ENCODE results near the gene ZNF778. TPM values are rescaled to one million over a fixed set of nuclear protein-coding genes. Genes with fewer than 3 reads are reported as not detected.
"Not testable (repeated sequence)": the region's sequence is repeated elsewhere in the genome, so short reads cannot be mapped to it uniquely, and the experiment has no call there.

Gene ZNF778
- total and polyA plus RNA-seq, 5 donors = 1.6 to 9.0 (median 7.0) TPM

DNA sequence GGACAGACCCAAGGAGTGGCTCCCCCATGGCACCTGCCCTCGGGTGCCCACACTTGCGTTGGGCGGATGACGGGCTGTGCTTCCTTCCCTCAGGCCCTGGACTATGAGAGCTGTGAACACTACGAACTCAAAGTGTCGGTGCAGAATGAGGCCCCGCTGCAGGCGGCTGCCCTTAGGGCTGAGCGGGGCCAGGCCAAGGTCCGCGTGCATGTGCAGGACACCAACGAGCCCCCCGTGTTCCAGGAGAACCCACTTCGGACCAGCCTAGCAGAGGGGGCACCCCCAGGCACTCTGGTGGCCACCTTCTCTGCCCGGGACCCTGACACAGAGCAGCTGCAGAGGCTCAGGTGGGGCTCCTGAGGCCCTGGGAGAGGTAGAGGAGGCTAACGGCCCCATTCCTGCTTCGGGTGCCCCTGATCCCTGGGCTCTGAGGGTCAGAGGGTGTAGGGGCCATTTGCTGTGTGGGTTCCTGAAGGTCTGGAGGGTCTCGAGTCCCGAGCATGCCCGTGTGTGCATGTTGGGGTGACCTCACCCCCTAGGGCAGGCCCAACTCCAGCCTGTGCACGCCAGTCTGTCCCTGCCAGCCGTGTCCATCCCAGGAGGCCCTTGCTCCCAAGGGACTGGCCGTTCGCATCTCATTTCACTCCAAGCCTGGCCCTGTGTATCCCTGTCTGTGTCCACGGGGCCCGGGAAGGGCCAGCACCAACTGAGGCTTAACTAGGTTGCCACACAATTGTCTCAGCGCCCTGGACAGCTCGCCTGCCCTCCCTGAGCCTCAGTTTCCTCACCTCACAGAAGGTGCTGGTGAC, 27.1 kb upstream of the ZNF778 start:
- Histone ChIP-seq H3K4me1 (ENCODE audit: control insufficient read depth, insufficient read depth, low read length) (no peaks in the 10 kb centered on the region), H3K27ac (ENCODE audit: low read length) (no peak overlapping the region), H3K9me3 (ENCODE audit: control insufficient read depth, low read length) (no peaks in the 10 kb centered on the region), H3K4me3 (ENCODE audit: low read length) (no peak overlapping the region), H3K27me3 (ENCODE audit: control insufficient read depth, insufficient read depth) (no peaks in the 10 kb centered on the region)
- 64% methylated on average over 28 of the region's 28 CpGs for WGBS
- ATAC-seq (no peak), DNase-seq (peak in 2 of 3 donors; percentile 28 to 43)
- intact Hi-C loops (cut with DNase I) = no loop called here

GRCh38 chr16:89191033-89191900, 26.2 kb upstream of the ZNF778 start:
- Histone ChIP-seq H3K9me3 (ENCODE audit: control insufficient read depth, low read length) (no peaks in the 10 kb centered on the region), H3K27me3 (ENCODE audit: control insufficient read depth, insufficient read depth) (no peaks in the 10 kb centered on the region), H3K4me1 (ENCODE audit: control insufficient read depth, insufficient read depth, low read length) (no peaks in the 10 kb centered on the region), H3K4me3 (ENCODE audit: low read length) (no peak overlapping the region), H3K27ac (ENCODE audit: low read length) (no peak overlapping the region)
- intact Hi-C loops (cut with DNase I) = no loop called here
- 53% methylated on average over 44 of the region's 44 CpGs for WGBS
- peak; percentile 2 to 7 for ATAC-seq
- DNase-seq = peak; percentile 18 to 63 (median 58)

GRCh38 chr16:89191901-89192185, 25.7 kb upstream of the ZNF778 start:
- no peaks in the 10 kb centered on the region for H3K9me3 ChIP-seq (ENCODE audit: control insufficient read depth, low read length)
- DNase-seq = no peak
- WGBS = 6% methylated on average over 19 of the region's 19 CpGs
- ATAC-seq = peak; percentile 1 to 6
- H3K27ac ChIP-seq (ENCODE audit: low read length) = no peak overlapping the region
- H3K4me3 ChIP-seq (ENCODE audit: low read length) = peak overlapping the region; percentile 15
- no peaks in the 10 kb centered on the region for H3K27me3 ChIP-seq (ENCODE audit: control insufficient read depth, insufficient read depth)
- H3K4me1 ChIP-seq (ENCODE audit: control insufficient read depth, insufficient read depth, low read length) = no peaks in the 10 kb centered on the region
- intact Hi-C loops (cut with DNase I) = no loop called here

GRCh38 chr16:89192186-89192955, 25.1 kb upstream of the ZNF778 start:
- H3K27me3 ChIP-seq (ENCODE audit: control insufficient read depth, insufficient read depth); H3K9me3 ChIP-seq (ENCODE audit: control insufficient read depth, low read length); H3K27ac ChIP-seq (ENCODE audit: low read length); intact Hi-C loops (cut with DNase I); H3K4me1 ChIP-seq (ENCODE audit: control insufficient read depth, insufficient read depth, low read length): not testable (repeated sequence)
- peak overlapping the region; percentile 15 for H3K4me3 ChIP-seq (ENCODE audit: low read length)
- peak; percentile 78 to 93 (median 83) for DNase-seq
- WGBS = 3% methylated on average over 63 of the region's 63 CpGs
- ATAC-seq = peak; percentile 35 to 58

DNA sequence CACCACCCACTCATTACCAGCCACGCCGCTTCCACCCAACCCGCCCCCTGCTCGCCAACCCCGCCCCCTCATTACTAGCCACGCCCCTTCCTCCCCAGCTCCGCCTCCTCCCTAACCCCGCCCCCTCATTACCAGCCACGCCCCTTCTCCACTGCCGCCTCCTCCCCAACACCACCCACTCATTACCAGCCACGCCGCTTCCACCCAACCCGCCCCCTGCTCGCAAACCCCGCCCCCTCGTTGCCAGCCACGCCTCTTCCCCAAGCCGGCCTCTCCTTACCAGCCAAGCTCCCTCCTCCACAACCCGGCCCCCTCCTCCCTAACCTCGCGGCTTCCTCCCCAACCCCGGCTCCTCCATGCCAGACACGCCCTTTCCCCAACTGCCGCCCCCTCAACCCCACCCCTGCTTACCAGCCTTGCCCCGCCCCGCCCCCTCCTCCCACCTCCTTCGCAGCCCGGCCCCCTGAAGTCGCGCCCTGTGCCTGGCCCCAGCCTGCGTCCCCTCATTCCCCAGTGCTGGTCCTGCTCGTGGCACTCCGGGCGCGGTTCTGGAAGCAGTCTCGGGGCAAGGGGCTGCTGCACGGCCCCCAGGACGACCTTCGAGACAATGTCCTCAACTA, 24.4 kb upstream of the ZNF778 start:
- ATAC-seq (peak; percentile 40 to 65), DNase-seq (peak; percentile 77 to 89 (median 78))
- intact Hi-C loops (cut with DNase I) = no loop called here
- Histone ChIP-seq H3K4me1 (ENCODE audit: control insufficient read depth, insufficient read depth, low read length) (no peaks in the 10 kb centered on the region), H3K27me3 (ENCODE audit: control insufficient read depth, insufficient read depth) (no peaks in the 10 kb centered on the region), H3K4me3 (ENCODE audit: low read length) (no peak overlapping the region), H3K9me3 (ENCODE audit: control insufficient read depth, low read length) (no peaks in the 10 kb centered on the region), H3K27ac (ENCODE audit: low read length) (no peak overlapping the region)
- WGBS = 12% methylated on average over 39 of the region's 39 CpGs

DNA sequence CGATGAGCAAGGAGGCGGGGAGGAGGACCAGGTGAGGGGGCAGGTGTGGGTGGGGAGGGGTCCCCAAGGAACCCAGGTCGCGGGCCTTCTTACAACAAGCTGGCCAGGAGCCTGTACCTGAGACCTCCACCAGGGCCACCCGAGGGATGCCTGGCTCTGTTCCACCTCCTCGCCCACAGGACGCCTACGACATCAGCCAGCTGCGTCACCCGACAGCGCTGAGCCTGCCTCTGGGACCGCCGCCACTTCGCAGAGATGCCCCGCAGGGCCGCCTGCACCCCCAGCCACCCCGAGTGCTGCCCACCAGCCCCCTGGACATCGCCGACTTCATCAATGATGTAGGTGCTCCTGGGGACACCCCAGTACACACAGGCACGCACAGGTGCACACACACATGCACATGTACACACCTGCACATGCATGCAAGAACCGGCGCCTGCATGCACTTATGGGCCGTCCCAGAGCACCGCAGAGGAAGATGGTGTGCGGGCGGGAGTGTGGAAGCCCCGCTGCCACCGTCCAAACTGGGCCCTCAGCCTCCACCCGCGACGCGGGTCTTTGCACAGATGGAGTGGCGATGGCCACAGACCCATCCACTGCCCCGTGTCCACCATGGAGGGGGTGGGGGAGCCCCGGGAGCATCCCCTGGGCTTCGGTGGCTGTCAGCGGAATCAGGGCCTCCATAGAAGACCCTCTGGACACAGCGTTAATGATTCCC, 23.8 kb upstream of the ZNF778 start:
- H3K27ac ChIP-seq (ENCODE audit: low read length) = no peak overlapping the region
- peak in 2 of 3 donors; percentile 52 to 72 for DNase-seq
- 74% methylated on average over 38 of the region's 38 CpGs for WGBS
- intact Hi-C loops (cut with DNase I) = no loop called here
- no peaks in the 10 kb centered on the region for H3K4me1 ChIP-seq (ENCODE audit: control insufficient read depth, insufficient read depth, low read length)
- no peaks in the 10 kb centered on the region for H3K27me3 ChIP-seq (ENCODE audit: control insufficient read depth, insufficient read depth)
- H3K9me3 ChIP-seq (ENCODE audit: control insufficient read depth, low read length) = no peaks in the 10 kb centered on the region
- no peak overlapping the region for H3K4me3 ChIP-seq (ENCODE audit: low read length)
- peak in 1 of 2 donors; percentile 3 for ATAC-seq

- H3K4me3 ChIP-seq (ENCODE audit: low read length) = no peak overlapping the region
- intact Hi-C loops (cut with DNase I) = no loop called here
Observed at GRCh38 chr16:89194340-89195311, 22.9 kb upstream of the ZNF778 start.

GRCh38 chr16:89195521-89196171, 21.9 kb upstream of the ZNF778 start:
- intact Hi-C loops (cut with DNase I) = no loop called here
- Histone ChIP-seq H3K27me3 (ENCODE audit: control insufficient read depth, insufficient read depth) (no peaks in the 10 kb centered on the region), H3K4me3 (ENCODE audit: low read length) (no peak overlapping the region), H3K4me1 (ENCODE audit: control insufficient read depth, insufficient read depth, low read length) (no peaks in the 10 kb centered on the region), H3K27ac (ENCODE audit: low read length) (no peak overlapping the region), H3K9me3 (ENCODE audit: control insufficient read depth, low read length) (no peaks in the 10 kb centered on the region)
- no peak for ATAC-seq
- 81% methylated on average over 21 of the region's 21 CpGs for WGBS
- peak in 2 of 3 donors; percentile 36 to 59 for DNase-seq

More at GRCh38 chr16:89194340-89195311, 22.9 kb upstream of the ZNF778 start:
- Histone ChIP-seq H3K4me1 (ENCODE audit: control insufficient read depth, insufficient read depth, low read length) (no peaks in the 10 kb centered on the region), H3K27ac (ENCODE audit: low read length) (no peak overlapping the region), H3K27me3 (ENCODE audit: control insufficient read depth, insufficient read depth) (no peaks in the 10 kb centered on the region), H3K9me3 (ENCODE audit: control insufficient read depth, low read length) (no peaks in the 10 kb centered on the region)
- no peak for ATAC-seq
- 79% methylated on average over 45 of the region's 45 CpGs for WGBS
- peak in 2 of 3 donors; percentile 39 to 59 for DNase-seq

- Histone ChIP-seq H3K27me3 (ENCODE audit: control insufficient read depth, insufficient read depth) (no peaks in the 10 kb centered on the region), H3K4me1 (ENCODE audit: control insufficient read depth, insufficient read depth, low read length) (no peaks in the 10 kb centered on the region), H3K4me3 (ENCODE audit: low read length) (no peak overlapping the region), H3K27ac (ENCODE audit: low read length) (no peak overlapping the region), H3K9me3 (ENCODE audit: control insufficient read depth, low read length) (no peaks in the 10 kb centered on the region)
- DNase-seq (peak in 2 of 3 donors; percentile 24 to 47), ATAC-seq (no peak)
- intact Hi-C loops (cut with DNase I) = no loop called here
- WGBS = 87% methylated on average over 13 of the region's 13 CpGs
Observed at GRCh38 chr16:89197033-89197632, 20.4 kb upstream of the ZNF778 start.

Measured in right cardiac atrium (tissue), 5 donors.